HL-60 (cell line): Measurements from ENCODE around the gene C2orf92.

Source experiments
- DNase-seq, 2 experiments: peaks; one replicate each; pipeline ENCODE4 v3.0.0-alpha.2; 2010 to 2020; ENCODE audit warnings: low read depth in 1 of 2, low spot score in 1 of 2
- H3K27ac ChIP-seq: fragments of 250-450 bp; sonication (Bioruptor Pico); replicated peaks from 2 replicates; pipeline ENCODE4 v1.5.1; 2020; ENCODE audit warnings: mild to moderate bottlenecking, moderate library complexity
- H3K27me3 ChIP-seq: fragments of 250-450 bp; sonication (Bioruptor Pico); 2 replicates; pipeline ENCODE4 v1.5.1; 2021; ENCODE audit warnings: mild to moderate bottlenecking, moderate library complexity; ENCODE audit not compliant: insufficient read depth, poor library complexity, severe bottlenecking
- H3K4me3 ChIP-seq: replicated peaks from 2 replicates; pipeline ENCODE4 v1.5.1; 2011; ENCODE audit warnings: mild to moderate bottlenecking, control low read depth, low read length; ENCODE audit not compliant: insufficient read depth
- GABPA ChIP-seq: IDR thresholded peaks from 2 replicates; pipeline ENCODE4 v1.6.1; 2012; ENCODE audit warnings: low read depth
- POLR2AphosphoS5 ChIP-seq: IDR thresholded peaks from 2 replicates; pipeline ENCODE4 v1.6.1; 2012; ENCODE audit warnings: low read depth
- SPI1 ChIP-seq: IDR thresholded peaks from 2 replicates; pipeline ENCODE4 v1.6.1; 2012; ENCODE audit warnings: low read depth, mild to moderate bottlenecking, borderline replicate concordance
- TF ChIP-seq, protein P1 (sequence below): IDR thresholded peaks from one replicate; pipeline ENCODE4 v1.5.1; 2011; ENCODE audit warnings: low read length, control low read depth, inconsistent platforms; ENCODE audit not compliant: insufficient read depth
- TF ChIP-seq, protein P2 (sequence below): IDR thresholded peaks from 2 replicates; pipeline ENCODE4 v1.6.1; 2012; ENCODE audit warnings: low read depth; ENCODE audit not compliant: insufficient replicate concordance

The C2orf92 gene

DNA sequence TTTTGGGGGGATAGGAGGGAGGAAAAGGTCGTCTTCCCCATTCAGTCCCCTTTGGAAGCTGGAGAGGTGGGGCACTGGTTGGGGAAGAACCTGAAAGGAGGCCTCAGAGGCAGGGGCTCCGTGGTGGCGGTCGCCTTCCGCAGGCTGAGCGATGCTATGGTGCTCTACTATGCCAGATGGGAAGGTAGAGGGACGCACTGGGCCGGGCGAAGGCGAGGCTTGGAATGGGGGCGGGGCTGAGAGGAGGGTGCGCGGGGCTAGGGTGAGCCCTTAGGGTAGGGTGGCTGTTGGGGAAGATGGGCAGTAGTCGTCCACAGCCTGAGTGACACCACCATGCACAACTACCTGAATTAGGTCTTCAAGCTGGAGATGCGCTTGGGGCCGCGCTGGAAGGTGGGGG, 55.0 kb downstream of the C2orf92 start:
- DNase-seq = no peak
- Histone ChIP-seq H3K27me3 (no peaks in the 10 kb centered on the region), H3K4me3 (no peak overlapping the region), H3K27ac (no peak overlapping the region)
- TF ChIP-seq, protein P1, sequence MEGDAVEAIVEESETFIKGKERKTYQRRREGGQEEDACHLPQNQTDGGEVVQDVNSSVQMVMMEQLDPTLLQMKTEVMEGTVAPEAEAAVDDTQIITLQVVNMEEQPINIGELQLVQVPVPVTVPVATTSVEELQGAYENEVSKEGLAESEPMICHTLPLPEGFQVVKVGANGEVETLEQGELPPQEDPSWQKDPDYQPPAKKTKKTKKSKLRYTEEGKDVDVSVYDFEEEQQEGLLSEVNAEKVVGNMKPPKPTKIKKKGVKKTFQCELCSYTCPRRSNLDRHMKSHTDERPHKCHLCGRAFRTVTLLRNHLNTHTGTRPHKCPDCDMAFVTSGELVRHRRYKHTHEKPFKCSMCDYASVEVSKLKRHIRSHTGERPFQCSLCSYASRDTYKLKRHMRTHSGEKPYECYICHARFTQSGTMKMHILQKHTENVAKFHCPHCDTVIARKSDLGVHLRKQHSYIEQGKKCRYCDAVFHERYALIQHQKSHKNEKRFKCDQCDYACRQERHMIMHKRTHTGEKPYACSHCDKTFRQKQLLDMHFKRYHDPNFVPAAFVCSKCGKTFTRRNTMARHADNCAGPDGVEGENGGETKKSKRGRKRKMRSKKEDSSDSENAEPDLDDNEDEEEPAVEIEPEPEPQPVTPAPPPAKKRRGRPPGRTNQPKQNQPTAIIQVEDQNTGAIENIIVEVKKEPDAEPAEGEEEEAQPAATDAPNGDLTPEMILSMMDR = no peak
- TF ChIP-seq GABPA (no peak), SPI1 (no peak), POLR2AphosphoS5 (no peak)
- TF ChIP-seq, protein P2, sequence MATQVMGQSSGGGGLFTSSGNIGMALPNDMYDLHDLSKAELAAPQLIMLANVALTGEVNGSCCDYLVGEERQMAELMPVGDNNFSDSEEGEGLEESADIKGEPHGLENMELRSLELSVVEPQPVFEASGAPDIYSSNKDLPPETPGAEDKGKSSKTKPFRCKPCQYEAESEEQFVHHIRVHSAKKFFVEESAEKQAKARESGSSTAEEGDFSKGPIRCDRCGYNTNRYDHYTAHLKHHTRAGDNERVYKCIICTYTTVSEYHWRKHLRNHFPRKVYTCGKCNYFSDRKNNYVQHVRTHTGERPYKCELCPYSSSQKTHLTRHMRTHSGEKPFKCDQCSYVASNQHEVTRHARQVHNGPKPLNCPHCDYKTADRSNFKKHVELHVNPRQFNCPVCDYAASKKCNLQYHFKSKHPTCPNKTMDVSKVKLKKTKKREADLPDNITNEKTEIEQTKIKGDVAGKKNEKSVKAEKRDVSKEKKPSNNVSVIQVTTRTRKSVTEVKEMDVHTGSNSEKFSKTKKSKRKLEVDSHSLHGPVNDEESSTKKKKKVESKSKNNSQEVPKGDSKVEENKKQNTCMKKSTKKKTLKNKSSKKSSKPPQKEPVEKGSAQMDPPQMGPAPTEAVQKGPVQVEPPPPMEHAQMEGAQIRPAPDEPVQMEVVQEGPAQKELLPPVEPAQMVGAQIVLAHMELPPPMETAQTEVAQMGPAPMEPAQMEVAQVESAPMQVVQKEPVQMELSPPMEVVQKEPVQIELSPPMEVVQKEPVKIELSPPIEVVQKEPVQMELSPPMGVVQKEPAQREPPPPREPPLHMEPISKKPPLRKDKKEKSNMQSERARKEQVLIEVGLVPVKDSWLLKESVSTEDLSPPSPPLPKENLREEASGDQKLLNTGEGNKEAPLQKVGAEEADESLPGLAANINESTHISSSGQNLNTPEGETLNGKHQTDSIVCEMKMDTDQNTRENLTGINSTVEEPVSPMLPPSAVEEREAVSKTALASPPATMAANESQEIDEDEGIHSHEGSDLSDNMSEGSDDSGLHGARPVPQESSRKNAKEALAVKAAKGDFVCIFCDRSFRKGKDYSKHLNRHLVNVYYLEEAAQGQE = no peak

DNA sequence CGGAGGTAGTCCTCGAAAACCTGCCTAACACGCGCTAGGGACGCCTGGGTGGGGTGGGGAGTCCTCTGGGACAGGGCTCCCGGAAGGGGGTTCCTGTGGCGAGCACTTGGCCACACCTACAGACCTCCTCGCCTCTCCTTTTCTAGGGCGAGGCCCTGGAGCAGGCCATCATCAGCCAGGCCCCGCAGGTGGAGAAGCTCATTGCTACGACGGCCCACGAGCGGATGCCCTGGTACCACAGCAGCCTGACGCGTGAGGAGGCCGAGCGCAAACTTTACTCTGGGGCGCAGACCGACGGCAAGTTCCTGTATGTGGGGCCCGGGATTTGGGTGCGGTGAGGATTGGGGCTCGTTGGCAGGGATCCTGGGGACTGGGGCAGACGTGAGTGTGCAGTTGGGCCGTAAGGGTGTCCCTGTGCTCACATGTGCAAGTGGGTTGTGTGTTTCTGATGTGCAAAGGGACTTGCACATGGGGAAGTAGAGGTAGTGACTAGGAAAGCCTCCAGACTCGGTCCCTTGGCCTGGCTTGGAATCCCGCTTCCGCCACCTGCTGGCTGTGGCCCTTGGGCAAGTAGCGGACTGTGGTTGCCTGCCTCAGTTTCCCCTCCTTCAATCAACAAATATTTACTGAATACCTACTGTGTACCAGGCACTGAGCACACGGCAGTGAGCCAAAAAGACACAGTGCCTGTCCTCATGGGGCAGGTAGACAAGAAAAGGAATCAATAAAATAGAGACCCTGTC, 55.6 kb downstream of the C2orf92 start:
- no peaks in the 10 kb centered on the region for H3K27me3 ChIP-seq
- TF ChIP-seq, protein P1 = no peak
- TF ChIP-seq POLR2AphosphoS5 (no peak), GABPA (no peak), SPI1 (no peak)
- TF ChIP-seq, protein P2 = no peak
- no peak overlapping the region for H3K27ac ChIP-seq
- H3K4me3 ChIP-seq = no peak overlapping the region
- no peak for DNase-seq

DNA sequence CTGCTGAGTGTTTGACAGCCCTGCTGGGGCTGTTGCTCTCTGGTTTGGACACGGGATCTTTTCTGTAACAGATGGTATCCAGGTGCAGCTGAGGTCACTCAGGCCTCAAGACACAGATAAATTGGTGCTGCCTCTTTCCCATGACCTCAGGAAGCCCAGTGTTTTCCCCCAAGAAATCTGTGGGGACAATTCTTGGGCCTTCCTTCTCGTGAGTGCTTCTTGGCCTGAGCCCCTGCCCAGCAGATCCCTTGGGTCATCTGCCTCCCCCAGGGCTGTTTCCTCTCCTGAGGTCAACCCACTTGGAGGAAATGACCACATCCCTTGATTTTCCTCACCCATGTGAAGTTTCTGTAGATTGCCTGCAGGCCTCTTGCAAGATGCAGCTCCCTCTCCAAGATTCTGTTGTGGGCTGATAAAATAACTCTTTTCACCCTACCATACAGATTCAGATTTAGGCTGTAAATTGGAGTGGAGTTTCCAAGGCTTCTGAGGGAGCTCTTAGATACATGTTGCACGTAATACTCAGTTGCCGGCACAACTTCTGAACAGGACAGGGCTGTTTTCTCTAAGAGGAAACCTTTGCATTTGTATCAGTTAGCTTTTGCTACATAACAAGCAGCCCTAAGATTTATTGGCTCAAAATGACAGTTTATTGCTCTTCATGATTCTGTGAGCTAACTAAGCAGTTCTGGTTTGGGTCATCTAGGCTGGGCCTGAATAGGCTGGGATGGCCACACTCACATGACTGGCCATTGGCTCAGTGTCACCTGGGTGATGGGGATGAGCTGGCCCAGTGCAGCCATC, 57.0 kb downstream of the C2orf92 start:
- no peak overlapping the region for H3K27ac ChIP-seq
- no peaks in the 10 kb centered on the region for H3K27me3 ChIP-seq
- no peak for DNase-seq
- H3K4me3 ChIP-seq = no peak overlapping the region
- TF ChIP-seq, protein P1 = no peak
- no peak for TF ChIP-seq POLR2AphosphoS5
- TF ChIP-seq GABPA = no peak
- TF ChIP-seq SPI1 = no peak
- TF ChIP-seq, protein P2 = no peak
